HG03097 (cell line): ENCODE results near the gene HECTD1.
"Not testable (repeated sequence)": the region's sequence is repeated elsewhere in the genome, so short reads cannot be mapped to it uniquely, and the experiment has no call there.

Experiments used
- ATAC-seq: cut with Tn5 transposase; IDR thresholded peaks from one replicate; pipeline ENCODE4 v1.9.1; 2021; ENCODE audit not compliant: unreplicated experiment, low FRiP score

The HECTD1 gene

DNA sequence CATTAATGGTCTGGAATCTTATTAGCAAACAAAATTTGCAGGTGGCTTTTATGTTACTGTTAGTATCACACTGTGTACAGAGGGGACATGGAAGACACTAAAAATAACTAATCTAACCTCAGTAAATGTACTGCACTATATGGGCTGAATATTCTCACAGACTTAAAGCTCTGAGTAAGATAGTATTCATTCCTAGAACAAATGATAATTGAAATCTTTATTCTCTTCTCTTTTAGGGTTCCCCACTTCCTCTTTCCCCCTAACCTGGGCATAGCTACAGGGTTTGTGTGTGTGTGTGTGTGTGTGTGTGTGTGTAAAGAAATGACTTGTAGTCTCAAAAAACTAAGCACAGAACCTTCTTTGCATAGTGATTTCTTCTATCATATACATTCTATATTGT, 21.4 kb upstream of the HECTD1 start:
- peak; percentile 86 for ATAC-seq

DNA sequence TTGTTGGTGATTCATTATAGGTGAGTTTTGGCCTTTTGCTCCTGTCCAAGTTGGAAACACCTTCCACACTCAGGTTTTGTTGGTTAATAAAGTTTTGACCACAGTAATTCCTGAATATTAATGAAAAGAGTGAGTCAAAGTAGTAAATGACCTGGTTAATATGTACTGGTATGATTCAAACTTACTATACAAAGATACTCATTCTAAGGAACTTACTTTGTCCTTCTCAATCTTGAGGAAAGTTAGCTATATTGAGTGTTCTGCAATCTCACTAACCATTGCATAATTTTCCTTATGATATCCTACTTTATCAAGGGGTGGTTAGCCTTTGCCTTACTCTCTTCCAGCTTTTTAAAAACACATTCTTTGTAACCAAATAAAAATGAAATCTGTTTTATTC, 20.9 kb upstream of the HECTD1 start:
- no peak for ATAC-seq

DNA sequence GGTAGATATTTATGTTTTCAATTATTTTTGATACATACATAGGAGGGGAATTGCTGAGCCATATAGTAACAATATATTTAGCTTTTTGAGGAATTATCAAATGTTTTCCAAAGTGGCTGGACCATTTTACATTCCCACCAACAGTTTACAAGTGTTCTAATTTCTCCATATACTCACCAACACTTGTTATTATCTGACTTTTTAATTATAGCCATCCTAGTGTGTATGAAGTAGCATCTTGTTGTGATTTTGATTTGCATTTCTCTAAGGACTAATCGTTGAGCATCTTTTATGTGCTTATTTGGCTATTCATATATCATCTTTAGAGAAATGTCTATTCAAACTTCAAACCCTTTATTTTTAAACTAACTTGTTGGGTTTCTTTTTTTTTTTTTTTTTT, 17.2 kb upstream of the HECTD1 start:
- ATAC-seq = no peak

DNA sequence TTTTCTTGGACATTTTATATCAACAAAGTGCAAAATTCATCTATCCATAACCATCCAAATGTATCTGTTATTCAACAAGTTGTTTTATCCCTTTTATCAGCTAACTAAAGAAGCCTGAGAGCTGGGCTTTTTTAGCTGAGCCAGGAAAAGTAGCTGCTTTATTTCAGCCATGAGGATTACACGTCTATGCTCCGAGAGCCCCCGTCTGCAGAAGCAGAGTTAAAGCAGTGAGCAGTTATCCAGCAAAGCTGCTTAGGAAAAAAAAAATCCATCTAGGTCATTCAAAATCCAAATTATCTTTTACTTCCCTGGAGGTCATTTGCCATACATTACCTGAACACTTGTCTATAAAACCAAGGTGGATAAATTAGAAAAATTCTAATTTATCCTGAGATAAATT, 15.7 kb upstream of the HECTD1 start:
- no peak for ATAC-seq

DNA sequence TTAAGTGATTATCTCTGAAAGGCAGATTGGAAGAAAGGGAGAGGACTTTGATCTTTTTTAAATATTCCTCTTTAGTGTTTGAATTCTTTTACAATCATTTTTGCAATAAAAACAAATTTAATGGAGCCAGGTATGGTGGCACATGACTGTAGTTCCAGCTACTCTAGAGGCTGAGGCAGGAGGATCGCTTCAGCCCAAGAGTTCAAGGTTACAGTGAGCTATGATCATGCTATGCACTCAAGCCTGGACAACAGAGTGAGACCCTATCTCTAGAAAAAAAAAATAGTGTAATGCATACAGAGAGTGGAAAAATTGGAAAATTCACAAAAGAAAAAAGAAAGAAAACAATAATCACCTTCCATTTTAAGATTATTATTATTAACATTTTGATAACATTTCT, 15.2 kb upstream of the HECTD1 start:
- ATAC-seq = no peak

DNA sequence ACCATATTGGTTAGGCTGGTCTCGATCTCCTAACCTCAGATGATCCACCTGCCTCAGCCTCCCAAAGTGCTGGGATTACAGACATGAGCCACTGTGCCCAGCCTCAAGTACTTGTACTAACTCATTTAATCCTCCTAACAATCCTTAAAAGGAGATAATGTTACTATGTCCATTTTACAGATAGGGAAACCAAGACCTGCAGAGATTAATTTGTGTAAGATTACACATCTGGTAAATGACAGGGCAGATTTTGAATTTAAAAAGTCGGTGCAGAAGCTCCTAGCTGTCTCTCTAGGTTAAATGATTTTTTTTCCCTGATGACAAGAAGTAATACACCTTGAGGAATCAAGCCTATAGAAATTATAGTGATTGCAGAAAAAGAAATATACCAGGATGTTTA, 13.7 kb upstream of the HECTD1 start:
- no peak for ATAC-seq

DNA sequence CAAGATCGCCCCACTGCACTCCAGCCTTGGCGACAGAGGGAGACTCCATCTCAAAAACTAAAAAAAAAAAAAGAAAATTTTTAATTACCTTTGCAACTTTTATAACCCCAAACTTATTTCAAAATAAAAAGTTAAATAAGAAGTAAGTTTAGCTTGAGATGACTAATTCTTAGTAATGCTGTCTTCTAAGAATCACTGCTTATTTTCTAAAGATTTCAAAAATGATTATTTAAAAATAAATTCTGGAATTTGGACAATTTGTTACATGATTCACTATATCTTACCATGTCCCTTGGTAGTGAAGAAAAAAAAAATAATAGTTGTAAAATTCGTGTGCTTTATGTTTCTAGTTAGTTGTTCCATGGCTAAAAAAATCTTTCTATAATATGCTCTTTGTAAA, 11.6 kb upstream of the HECTD1 start:
- no peak for ATAC-seq

DNA sequence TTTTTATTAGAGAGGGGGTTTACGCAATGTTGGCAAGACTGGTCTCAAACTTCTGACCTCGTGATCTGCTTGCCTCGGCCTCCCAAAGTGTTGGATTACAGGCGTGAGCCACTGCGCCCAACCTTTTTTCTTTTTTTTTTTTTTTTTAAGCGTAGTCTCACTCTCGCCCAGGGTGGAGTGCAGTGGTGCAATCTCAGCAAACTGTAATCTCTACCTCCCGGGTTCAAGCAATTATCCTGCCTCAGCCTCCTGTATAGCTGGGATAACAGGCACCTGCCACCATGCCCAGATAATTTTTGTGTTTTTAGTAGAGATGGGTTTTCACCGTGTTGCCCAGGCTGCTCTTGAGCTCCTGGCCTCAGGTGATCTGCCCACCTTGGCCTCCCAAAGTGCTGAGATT, 8.8 kb upstream of the HECTD1 start:
- ATAC-seq = no peak

DNA sequence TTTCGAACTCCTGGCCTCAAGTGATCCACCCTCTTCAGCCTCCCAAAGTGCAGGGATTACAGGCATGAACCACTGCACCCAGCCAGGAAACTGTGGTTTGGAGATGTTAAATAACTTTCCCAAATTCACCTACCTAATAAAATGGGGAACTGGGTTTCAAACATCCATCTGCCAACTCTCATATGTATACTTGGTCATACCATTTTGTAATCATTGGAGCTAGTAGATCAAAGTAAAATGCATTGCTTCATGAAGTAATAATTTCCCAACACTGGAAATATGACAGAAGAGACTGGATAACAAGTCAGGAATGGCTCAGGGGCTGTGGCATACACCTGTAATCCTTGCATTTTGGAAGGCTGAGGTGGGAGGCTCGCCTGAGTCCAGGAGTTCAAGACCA, 5.3 kb upstream of the HECTD1 start:
- no peak for ATAC-seq

DNA sequence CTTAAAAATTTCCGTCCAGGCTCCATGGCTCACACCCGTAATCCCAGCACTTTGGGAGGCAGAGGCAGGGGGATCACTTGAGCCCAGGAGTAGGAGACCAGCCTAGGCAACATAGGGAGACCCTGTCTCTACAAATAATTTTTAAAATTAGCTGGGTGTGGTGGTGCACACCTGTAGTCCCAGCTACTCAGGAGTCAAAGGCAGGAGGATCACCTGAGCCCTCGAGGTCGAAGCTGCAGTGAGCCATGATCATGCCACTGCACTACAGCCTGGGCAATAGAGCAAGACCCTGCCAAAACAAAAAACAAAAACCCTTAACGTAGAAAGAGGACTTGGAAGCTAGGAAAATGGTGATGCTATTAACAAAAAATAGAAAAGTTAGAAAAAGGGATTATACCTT, 2.0 kb upstream of the HECTD1 start:
- no peak for ATAC-seq

DNA sequence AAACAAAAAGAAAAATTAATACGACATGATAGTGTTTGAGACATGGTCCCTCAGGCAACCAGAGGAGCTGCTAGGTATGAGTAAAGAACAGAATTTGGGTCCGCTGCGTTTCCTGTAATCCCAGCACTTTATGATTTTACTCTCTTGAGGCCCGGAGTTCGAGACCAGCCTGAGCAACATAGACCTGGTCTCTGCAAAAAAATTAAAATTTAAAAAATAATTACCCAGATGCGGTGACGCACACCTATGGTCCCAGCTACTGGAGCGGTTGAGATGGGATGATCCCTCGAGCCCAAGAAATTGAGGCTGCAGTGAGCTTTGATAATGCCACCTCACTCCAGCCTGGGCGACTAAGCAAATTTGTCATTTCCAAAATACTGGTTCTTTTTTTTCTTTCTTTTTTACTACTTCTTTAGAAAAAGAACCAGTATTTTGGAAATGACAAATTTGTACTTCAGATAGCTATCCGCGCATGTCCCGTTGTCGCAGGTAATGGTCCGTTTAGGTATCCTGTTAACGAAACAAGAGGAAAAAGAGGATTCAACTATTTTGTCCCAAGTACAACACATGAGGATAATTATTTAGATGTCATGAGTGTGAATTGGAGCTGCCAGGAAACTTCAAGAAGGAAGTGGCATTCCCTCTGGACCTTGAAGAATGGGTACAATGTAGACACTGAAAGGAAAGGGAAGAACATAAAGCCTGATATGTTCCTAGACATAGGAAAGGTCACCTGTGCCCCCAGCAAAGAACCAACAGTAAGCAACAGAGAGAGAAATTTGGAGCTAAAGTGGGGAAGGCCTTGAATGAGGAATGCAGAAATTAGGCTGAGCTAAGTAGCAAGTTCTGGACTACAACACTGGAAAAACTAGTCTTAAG, 1.2 kb upstream of the HECTD1 start:
- no peak for ATAC-seq

DNA sequence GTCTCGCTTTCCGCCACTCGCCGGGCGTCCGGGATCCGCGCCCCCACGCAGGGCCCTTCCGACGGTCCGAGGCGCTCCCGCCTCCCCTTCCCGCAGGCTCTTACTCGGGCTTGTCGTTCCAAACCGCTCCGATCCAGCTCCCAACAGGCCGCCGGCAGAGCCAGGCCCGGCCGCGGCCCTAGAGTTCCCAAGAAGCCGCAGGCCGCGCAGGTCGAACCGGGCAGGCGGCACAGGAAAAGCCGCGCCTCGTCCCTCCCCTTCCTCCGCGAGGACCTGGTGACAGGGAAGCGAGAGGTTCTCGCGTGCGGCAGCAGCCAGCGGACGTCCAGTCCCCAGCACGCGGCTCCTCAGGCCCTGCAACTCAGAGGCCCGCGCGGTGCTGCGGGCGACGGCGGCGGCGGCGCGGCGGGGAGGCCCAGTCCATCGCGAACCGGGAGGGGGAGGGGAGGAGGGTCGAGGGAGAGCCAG, 272 bp downstream of the HECTD1 start:
- peak; percentile 30 for ATAC-seq

DNA sequence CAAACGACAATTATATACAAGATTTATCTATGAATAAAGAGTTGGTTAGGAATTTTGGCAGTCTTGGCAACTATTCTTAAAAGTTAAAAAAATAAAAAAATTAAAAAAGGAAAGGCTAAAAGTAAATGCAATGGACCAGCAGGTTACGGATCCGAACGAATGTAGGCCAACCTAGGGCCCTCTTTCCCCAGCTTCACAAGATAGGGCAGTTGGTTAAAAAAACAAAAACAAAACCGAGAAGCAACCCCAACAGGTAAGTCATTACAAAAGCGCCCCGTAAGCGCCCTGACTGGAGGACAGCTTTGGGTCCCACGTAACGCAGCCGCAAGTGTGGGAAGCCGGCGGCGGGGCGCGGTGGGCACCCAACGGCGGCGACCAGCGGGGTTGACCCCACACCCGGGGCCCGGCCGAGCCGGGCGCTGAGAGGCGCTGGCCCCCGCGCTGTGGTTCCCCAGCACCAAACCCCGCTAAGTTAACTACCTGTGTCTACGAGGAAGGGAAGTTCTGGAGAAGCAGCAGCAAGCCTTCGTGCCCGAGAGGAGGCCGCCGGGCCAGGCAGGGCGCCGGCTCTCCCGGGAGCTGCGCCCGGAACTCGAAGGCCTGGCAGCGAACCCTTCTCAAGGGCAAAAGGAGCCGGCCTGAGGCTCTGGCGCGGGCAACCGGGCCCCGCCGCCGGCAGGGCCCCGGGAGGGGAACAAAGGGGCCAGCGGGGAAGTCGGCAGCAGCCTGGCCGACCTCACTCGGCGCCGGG, 882 bp downstream of the HECTD1 start:
- peak; percentile 14 for ATAC-seq

DNA sequence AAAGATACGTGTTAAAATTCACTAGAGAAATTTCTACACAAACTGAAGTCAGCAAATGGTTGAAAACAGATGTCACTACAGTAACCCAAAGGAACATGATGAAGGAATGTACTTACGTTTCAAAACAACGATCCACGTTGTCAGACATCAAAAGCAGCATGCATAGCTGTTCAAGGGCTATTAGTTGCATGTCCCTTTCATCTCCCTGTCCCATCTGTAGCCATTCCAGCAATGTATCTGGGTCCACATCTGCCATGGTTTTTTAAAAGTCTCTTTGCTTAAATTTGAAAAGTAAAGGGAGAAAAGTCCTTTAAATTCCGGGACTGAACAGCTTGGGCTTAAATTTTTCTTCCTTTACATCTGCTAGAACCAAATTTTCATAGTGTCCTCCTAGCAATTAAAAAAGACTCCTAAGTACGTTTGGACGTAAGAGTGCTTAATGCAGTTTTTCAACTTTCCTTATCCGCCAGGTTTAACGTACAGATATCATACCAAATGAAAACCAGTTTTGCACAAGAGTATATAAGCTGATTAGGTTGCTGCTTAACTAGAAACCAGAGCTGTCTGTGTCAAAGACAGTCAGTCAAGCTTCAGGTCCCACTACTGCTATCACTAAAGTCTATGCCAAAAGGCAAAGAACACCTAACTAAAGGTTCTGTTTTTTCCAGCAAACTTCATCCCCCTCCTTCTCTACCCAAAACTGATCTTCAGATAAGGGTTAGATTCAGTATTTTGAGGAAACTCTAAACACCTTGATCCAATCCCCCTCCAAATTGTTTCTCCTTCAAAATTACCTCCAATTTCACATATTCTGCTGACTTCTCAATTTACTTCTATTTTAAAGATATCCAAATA, 1.7 kb downstream of the HECTD1 start:
- ATAC-seq = no peak

DNA sequence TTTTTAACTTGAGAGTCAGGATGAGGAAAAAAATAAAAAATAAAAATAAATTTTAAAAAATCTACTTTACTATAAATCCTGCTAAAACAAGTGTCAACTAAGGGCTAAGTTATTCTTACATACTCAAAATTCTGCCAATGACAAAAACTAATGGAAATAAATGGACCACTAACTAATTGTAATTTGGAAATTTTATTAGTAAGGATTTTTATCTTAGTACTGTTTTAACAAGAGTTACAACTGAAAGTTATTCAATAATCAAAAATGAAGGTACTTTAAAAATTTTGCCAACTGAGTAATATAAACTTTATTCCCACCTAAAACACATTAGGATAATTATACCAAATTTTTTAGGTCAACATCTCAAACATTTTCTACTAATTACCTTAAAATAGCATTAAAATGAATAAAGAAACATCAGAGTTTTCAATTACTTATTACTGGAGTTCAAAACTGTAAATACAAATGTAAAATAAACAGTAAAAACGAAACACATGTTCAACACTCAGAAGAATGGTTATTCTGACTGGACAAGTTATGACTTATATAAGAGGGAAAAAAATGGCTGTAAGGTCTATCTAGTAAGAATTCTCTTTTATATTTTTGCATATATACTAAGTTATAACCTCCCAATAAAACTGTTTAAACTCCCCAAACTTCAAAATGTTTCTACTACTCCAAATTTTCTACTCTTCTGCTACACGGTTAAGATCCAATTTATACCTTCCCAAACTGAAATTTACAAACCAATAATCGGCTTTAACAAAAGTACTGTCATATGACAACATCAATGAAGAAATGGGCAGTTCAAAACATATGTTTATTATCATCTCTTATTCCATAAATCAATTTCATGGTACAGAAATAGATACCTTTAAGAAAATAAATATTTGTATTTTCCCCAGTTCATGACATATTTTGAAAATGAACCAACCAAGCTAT, 2.7 kb downstream of the HECTD1 start:
- no peak for ATAC-seq

DNA sequence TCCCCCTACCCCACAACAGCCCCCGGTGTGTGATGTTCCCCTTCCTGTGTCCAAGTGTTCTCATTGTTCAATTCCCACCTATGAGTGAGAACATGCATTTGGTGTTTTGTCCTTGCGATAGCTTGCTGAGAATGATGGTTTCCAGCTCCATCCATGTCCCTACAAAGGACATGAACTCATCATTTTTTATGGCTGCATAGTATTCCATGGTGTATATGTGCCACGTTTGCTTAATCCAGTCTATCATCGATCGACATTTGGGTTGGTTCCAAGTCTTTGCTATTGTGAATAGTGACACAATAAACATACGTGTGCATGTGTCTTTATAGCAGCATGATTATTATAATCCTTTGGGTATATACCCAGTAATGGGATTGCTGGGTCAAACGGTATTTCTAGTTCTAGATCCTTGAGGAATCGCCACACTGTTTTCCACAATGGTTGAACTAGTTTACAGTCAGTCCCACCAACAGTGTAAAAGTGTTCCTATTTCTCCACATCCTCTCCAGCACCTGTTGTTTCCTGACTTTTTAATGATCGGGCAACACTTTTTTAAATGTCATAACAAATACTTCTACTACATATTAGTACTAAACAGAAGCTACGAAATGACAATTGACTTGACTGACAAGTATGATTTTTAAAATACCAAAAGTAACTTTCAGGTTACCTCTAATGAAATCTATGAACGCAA, 3.5 kb downstream of the HECTD1 start:
- ATAC-seq = not testable (repeated sequence)

DNA sequence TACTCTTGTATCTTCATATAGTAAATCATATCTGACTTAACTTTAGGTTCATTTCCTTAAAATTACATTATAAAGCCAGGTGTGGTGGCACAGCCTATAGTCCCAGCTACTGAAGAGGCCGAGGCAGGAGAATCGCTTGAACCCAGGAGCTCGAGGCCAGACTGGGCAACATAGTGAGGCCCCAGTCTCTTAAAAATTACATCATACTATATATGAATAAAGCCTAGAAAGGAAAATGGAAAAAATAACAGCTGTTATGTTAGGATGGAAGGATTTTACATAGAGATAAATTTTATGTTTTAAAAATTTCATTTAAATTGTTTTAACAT, 4.2 kb downstream of the HECTD1 start:
- ATAC-seq = no peak

DNA sequence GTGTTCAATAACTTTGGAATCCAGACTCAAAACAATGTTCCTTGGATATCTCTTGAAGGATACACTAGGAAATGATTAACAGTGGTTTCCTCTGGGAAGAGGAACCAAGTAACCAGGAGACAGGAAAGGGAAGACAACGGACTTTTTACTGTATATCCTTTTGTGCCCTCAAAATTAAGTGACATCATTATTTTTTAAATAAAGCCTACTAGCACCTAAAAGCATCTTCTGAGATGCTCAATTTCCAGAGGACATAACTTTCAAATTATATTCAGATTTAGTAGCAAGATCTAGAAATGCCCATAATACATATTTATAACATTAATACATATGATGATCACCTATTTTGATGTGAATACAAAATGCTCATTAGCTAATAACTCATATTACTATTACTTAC, 6.5 kb downstream of the HECTD1 start:
- no peak for ATAC-seq

DNA sequence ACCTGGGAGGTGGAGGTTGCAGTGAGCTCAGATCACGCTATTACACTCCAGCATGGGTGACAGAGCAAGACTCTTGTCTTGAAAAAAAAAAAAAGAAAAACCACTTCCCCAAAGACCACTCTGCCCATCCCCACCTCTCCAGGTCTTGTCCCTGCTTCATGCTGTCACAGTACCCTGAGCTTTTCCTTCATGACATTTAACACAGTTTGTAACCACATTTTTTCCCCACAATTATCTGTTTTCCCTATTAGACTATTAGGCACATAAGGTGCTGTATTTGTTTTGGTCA, 6.9 kb downstream of the HECTD1 start:
- ATAC-seq = no peak

DNA sequence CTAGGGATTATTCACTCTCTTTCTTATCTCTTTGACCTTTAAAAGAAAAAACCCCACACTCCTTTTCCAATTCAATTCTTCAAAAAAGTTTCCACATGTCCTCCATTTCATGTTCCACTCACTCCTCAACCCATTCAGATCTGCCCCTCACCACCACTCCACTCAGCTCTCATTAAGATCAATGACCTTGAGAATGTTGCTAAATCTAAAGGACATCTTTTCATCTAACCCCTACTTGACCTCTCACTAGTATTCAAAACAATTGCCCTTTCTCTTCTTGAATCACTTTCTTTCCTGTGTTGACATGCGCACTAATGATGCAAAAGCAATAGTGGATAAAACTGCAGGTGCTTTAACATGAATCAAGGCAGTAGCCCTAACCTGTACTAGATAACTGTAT, 9.9 kb downstream of the HECTD1 start:
- no peak for ATAC-seq
